Keratinocyte (primary cell): ENCODE results near the gene DTNB. TPM values are rescaled to one million over a fixed set of nuclear protein-coding genes. Genes with fewer than 3 reads are reported as not detected.

Experiments
- DNase-seq: peaks from one replicate; pipeline ENCODE4 v3.0.0-alpha.2; 2011; ENCODE audit warnings: low read depth, missing footprints, low spot score
- FAIRE-seq: peaks from 2 replicates; lab custom pipeline; 2011; peaks lifted over from hg19 to GRCh38; lab: Jason Lieb, UNC
- H2AFZ ChIP-seq: 2 replicates; pipeline ENCODE4 v1.6.0; 2012; ENCODE audit warnings: low read length, control low read depth, inconsistent platforms; ENCODE audit not compliant: control insufficient read depth
- H3K27ac ChIP-seq: 2 replicates; pipeline ENCODE4 v1.5.1; 2011; ENCODE audit warnings: low read length; ENCODE audit not compliant: control insufficient read depth, insufficient read depth
- H3K27me3 ChIP-seq: 3 replicates; pipeline ENCODE4 v1.6.0; 2011; ENCODE audit warnings: low read length; ENCODE audit not compliant: control insufficient read depth, insufficient read depth; ENCODE audit errors: extremely low read depth
- H3K36me3 ChIP-seq, 2 experiments: 2 replicates in 1 of 2; 3 replicates in 1 of 2; pipeline ENCODE4 v1.5.1; 2011; ENCODE audit warnings: low read length in 2 of 2, mild to moderate bottlenecking in 1 of 2; ENCODE audit not compliant: control insufficient read depth in 2 of 2, insufficient read depth in 2 of 2; ENCODE audit errors: extremely low read depth in 1 of 2
- H3K4me1 ChIP-seq: 3 replicates; pipeline ENCODE4 v1.5.1; 2011; ENCODE audit warnings: low read length; ENCODE audit not compliant: control insufficient read depth, insufficient read depth; ENCODE audit errors: extremely low read depth
- H3K4me2 ChIP-seq: 3 replicates; pipeline ENCODE4 v1.6.0; 2011; ENCODE audit warnings: low read depth, low read length; ENCODE audit not compliant: control insufficient read depth, insufficient read depth; ENCODE audit errors: extremely low read depth
- H3K4me3 ChIP-seq, 3 experiments: fragments of 200-600 bp in 1 of 3; sonication (generic) in 1 of 3; 2 replicates in 2 of 3; 3 replicates in 1 of 3; pipeline ENCODE4 v1.5.1; 2011 to 2016; ENCODE audit warnings: low read length in 3 of 3, mild to moderate bottlenecking in 3 of 3, control low read depth in 2 of 3, inconsistent platforms in 1 of 3, low read depth in 1 of 3, mixed read lengths in 1 of 3, mixed run types in 1 of 3, moderate library complexity in 1 of 3; ENCODE audit not compliant: control insufficient read depth in 2 of 3, insufficient read depth in 2 of 3; ENCODE audit errors: extremely low read depth in 1 of 3
- H3K79me2 ChIP-seq: 2 replicates; pipeline ENCODE4 v1.6.0; 2012; ENCODE audit warnings: low read length; ENCODE audit not compliant: control insufficient read depth, insufficient read depth
- H3K9ac ChIP-seq: 3 replicates; pipeline ENCODE4 v1.6.0; 2011; ENCODE audit warnings: low read length; ENCODE audit not compliant: control insufficient read depth, insufficient read depth; ENCODE audit errors: extremely low read depth
- H3K9me1 ChIP-seq: 3 replicates; pipeline ENCODE4 v1.6.0; 2011; ENCODE audit warnings: low read length; ENCODE audit not compliant: control insufficient read depth, insufficient read depth; ENCODE audit errors: extremely low read depth
- H3K9me3 ChIP-seq: 2 replicates; pipeline ENCODE4 v1.5.1; 2012; ENCODE audit warnings: low read depth, low read length; ENCODE audit not compliant: control insufficient read depth
- H4K20me1 ChIP-seq: 3 replicates; pipeline ENCODE4 v1.6.0; 2011; ENCODE audit warnings: low read length; ENCODE audit not compliant: control insufficient read depth, insufficient read depth; ENCODE audit errors: extremely low read depth
- CTCF ChIP-seq, 3 experiments: IDR thresholded peaks in 1 of 3; conservative IDR thresholded peaks in 1 of 3; optimal IDR thresholded peaks in 1 of 3; 2 replicates in 2 of 3; 3 replicates in 1 of 3; pipeline versions ENCODE3 to v1.5.1; 2011; ENCODE audit warnings: low read length in 3 of 3, mild to moderate bottlenecking in 3 of 3, moderate library complexity in 2 of 3, control low read depth in 1 of 3, inconsistent platforms in 1 of 3; ENCODE audit not compliant: insufficient read depth in 2 of 3; ENCODE audit errors: extremely low read depth in 1 of 3
- EZH2 ChIP-seq: IDR thresholded peaks from one replicate; pipeline ENCODE4 v1.6.1; 2012; ENCODE audit warnings: inconsistent platforms, mild to moderate bottlenecking, low read length, moderate library complexity
- dilution Hi-C: fragments of 300-500 bp; cut with MboI; formaldehyde crosslinking; loops from one replicate; pipeline ENCODE4 v1.7.0; 2020; ENCODE audit warnings: low sequenced_read_pairs; ENCODE audit not compliant: extremely low pct_ligation_motif_present
- polyA plus RNA-seq, 5 experiments: library from polyadenylated mRNA; depleted of rRNA in 3 of 5; stranded (reverse) in 3 of 5; stranded (forward) in 1 of 5; unstranded in 1 of 5; fragments of >200 nt; gene quantifications; 1 replicate in 1 of 5; 2 replicates in 3 of 5; 3 replicates in 1 of 5; pipeline versions ENCODE4 v1.2.1 to v1.2.3, GENCODE V29; 2011 to 2012; ENCODE audit warnings: missing spikeins in 2 of 5, low read depth in 1 of 5, low replicate concordance in 1 of 5

The DTNB gene
- polyA plus RNA-seq, 1 donor (not counting 4 experiments of a cell fraction or from before 2014, with no cell fraction given) = 31.5 TPM

- DNase-seq = no peak
- H3K27ac ChIP-seq = no peak overlapping the region
- no peaks in the 10 kb centered on the region for H3K79me2 ChIP-seq
Observed at GRCh38 chr2:25400169-25400568, 273.2 kb downstream of the DTNB start.

GRCh38 chr2:25398534-25398933, 274.8 kb downstream of the DTNB start:
- Histone ChIP-seq H4K20me1 (no peaks in the 10 kb centered on the region), H3K9me1 (no peaks in the 10 kb centered on the region), H3K9ac (no peak overlapping the region), H3K27ac (no peak overlapping the region), H3K27me3 (no peaks in the 10 kb centered on the region), H3K9me3 (no peaks in the 10 kb centered on the region), H3K4me2 (no peak overlapping the region), H3K79me2 (no peaks in the 10 kb centered on the region), H3K4me1 (peaks cover 6% of the 10 kb centered on the region), H2AFZ (no peak overlapping the region), H3K4me3 (no peak overlapping the region), H3K36me3 (no peaks in the 10 kb centered on the region)
- TF ChIP-seq CTCF (optimal IDR thresholded peaks at IDR 0.05 in 1 of 3, IDR thresholded peaks at IDR 0.05 in 1 of 3, conservative IDR thresholded peaks at IDR 0.05 in 1 of 3; ENCODE audit: extremely low read depth in 1 of 3, insufficient read depth in 2 of 3, low read length in 3 of 3) (no peak), EZH2 (no peak)
- DNase-seq (no peak), FAIRE-seq (no peak)
- dilution Hi-C loops = no loop called here

More at GRCh38 chr2:25400169-25400568, 273.2 kb downstream of the DTNB start:
- Histone ChIP-seq H2AFZ (no peak overlapping the region), H3K27me3 (no peaks in the 10 kb centered on the region), H3K36me3 (no peaks in the 10 kb centered on the region), H3K4me1 (peaks cover 6% of the 10 kb centered on the region), H3K9me3 (no peaks in the 10 kb centered on the region), H3K9ac (no peak overlapping the region), H4K20me1 (no peaks in the 10 kb centered on the region), H3K4me3 (no peak overlapping the region), H3K4me2 (no peak overlapping the region), H3K9me1 (no peaks in the 10 kb centered on the region)
- no peak for TF ChIP-seq CTCF (optimal IDR thresholded peaks at IDR 0.05 in 1 of 3, IDR thresholded peaks at IDR 0.05 in 1 of 3, conservative IDR thresholded peaks at IDR 0.05 in 1 of 3; ENCODE audit: extremely low read depth in 1 of 3, insufficient read depth in 2 of 3, low read length in 3 of 3)
- TF ChIP-seq EZH2 = no peak
- dilution Hi-C loops = no loop called here
- FAIRE-seq = no peak
